K562 (cell line): ENCODE data around the gene ANKRD45. TPM values are rescaled to one million over a fixed set of nuclear protein-coding genes. Genes with fewer than 3 reads are reported as not detected.

Experiments
- ATAC-seq: fragments of 200-7000 bp; cut with Tn5 transposase; 3 replicates; pipeline ENCODE4 v1.9.1; 2020; ENCODE audit warnings: moderate library complexity
- BruUV-seq: library from RNA; stranded (reverse); fragments of 400-500 nt; replicated peaks from 2 replicates; lab custom pipeline; 2021; lab: Mats Ljungman, UMichigan
- CTCF ChIA-PET: fragments of 300-600 bp; formaldehyde crosslinking; extraction: SDS; loops from one replicate; lab custom pipeline; 2021; ENCODE audit warnings: low intra/inter-chr PET ratio; lab: Yijun Ruan, JAX
- POLR2A ChIA-PET: fragments of 300-600, 350-650 bp; sonication (Branson Sonifier 250); formaldehyde crosslinking; extraction: SDS; loops from one replicate; lab custom pipeline; 2021; ENCODE audit warnings: antibody characterized with exemption, inconsistent platforms; lab: Yijun Ruan, JAX
- DNase-seq, 4 experiments: peaks; one replicate each; pipeline versions ENCODE4 v3.0.0 to v3.0.0-alpha.2; 2011 to 2018; ENCODE audit warnings: low spot score in 3 of 4, mixed read lengths in 3 of 4; ENCODE audit errors: extremely low read depth in 1 of 4
- FAIRE-seq: peaks from 2 replicates; lab custom pipeline; 2011; peaks lifted over from hg19 to GRCh38; lab: Jason Lieb, UNC
- H2AFZ ChIP-seq: 2 replicates; pipeline ENCODE4 v1.6.0; 2011; ENCODE audit warnings: low read depth, low read length, control low read depth, inconsistent platforms
- H3K27ac ChIP-seq: fragments of 200-600 bp; 3 replicates; pipeline ENCODE4 v1.8.0; 2011; ENCODE audit warnings: low read depth, mild to moderate bottlenecking, control low read depth, inconsistent platforms, low read length, moderate library complexity, mixed read lengths; ENCODE audit errors: extremely low read depth
- H3K27me3 ChIP-seq, 2 experiments: fragments of 300-600 bp in 1 of 2; 2 replicates in 1 of 2; 3 replicates in 1 of 2; pipeline versions ENCODE4 v1.6.0 to v1.8.0; 2011; ENCODE audit warnings: inconsistent platforms in 2 of 2, low read length in 2 of 2, mild to moderate bottlenecking in 1 of 2, mixed read lengths in 1 of 2, moderate library complexity in 1 of 2; ENCODE audit not compliant: control insufficient read depth in 2 of 2, insufficient read depth in 2 of 2
- H3K36me3 ChIP-seq: fragments of 300-600 bp; 3 replicates; pipeline ENCODE4 v1.8.0; 2011; ENCODE audit warnings: mild to moderate bottlenecking, low read length, inconsistent platforms; ENCODE audit not compliant: control insufficient read depth, insufficient read depth
- H3K4me1 ChIP-seq, 2 experiments: fragments of 200-600 bp in 1 of 2; replicated peaks in 1 of 2; 2 replicates in 1 of 2; 3 replicates in 1 of 2; pipeline versions ENCODE4 v1.5.1 to v1.8.0; 2011; ENCODE audit warnings: inconsistent platforms in 2 of 2, low read length in 2 of 2, mild to moderate bottlenecking in 1 of 2, mixed read lengths in 1 of 2, moderate library complexity in 1 of 2; ENCODE audit not compliant: control insufficient read depth in 2 of 2, insufficient read depth in 2 of 2
- H3K4me2 ChIP-seq: 2 replicates; pipeline ENCODE4 v1.6.1; 2011; ENCODE audit warnings: low read length, control low read depth, inconsistent platforms, mixed read lengths; ENCODE audit not compliant: insufficient read depth
- H3K4me3 ChIP-seq: fragments of 200-600 bp; sonication (generic), shearing (Covaris generic); 2 replicates; pipeline ENCODE4 v1.5.1; 2016; ENCODE audit warnings: control low read depth, inconsistent platforms
- H3K79me2 ChIP-seq: fragments of 200-600 bp; 3 replicates; pipeline ENCODE4 v1.8.0; 2011; ENCODE audit warnings: low read length, inconsistent platforms; ENCODE audit not compliant: control insufficient read depth, insufficient read depth
- H3K9ac ChIP-seq, 2 experiments: 2 replicates each; pipeline versions ENCODE4 v1.6.0 to v1.6.1; 2011; ENCODE audit warnings: low read depth in 2 of 2, low read length in 2 of 2, control low read depth in 1 of 2, inconsistent platforms in 1 of 2, mild to moderate bottlenecking in 1 of 2, mixed read lengths in 1 of 2; ENCODE audit not compliant: insufficient read depth in 1 of 2
- H3K9me1 ChIP-seq: one replicate; pipeline ENCODE4 v1.6.0; 2011; ENCODE audit warnings: inconsistent platforms, mild to moderate bottlenecking, low read length, moderate library complexity; ENCODE audit not compliant: control insufficient read depth, insufficient read depth
- H3K9me3 ChIP-seq: replicated peaks from 2 replicates; pipeline ENCODE4 v1.5.1; 2011; ENCODE audit warnings: low read depth, low read length, inconsistent platforms; ENCODE audit not compliant: control insufficient read depth, insufficient read depth
- H4K20me1 ChIP-seq: replicated peaks from 2 replicates; pipeline ENCODE4 v1.6.1; 2011; ENCODE audit warnings: low read length, inconsistent platforms, mixed read lengths; ENCODE audit not compliant: control insufficient read depth, insufficient read depth
- ATF7 ChIP-seq: fragments of 450-650 bp; IDR thresholded peaks from 2 replicates; pipeline ENCODE4 v1.7.1; 2014; ENCODE audit warnings: mild to moderate bottlenecking, moderate library complexity
- DPF2 ChIP-seq: fragments of 450-650 bp; IDR thresholded peaks from 2 replicates; pipeline ENCODE4 v1.6.1; 2016
- ESRRA ChIP-seq: fragments of 450-650 bp; IDR thresholded peaks from 2 replicates; pipeline ENCODE4 v1.6.1; 2014; ENCODE audit warnings: low read depth, mild to moderate bottlenecking, moderate library complexity, borderline replicate concordance
- FOXJ2 ChIP-seq: fragments of 200-800 bp; sonication (Bioruptor generic); IDR thresholded peaks from 2 replicates; pipeline ENCODE4 v1.6.1; 2016; ENCODE audit warnings: missing genetic modification characterization, missing compliant biosample characterization
- HMBOX1 ChIP-seq: sonication (generic); IDR thresholded peaks from 2 replicates; pipeline ENCODE4 v1.6.1; 2016
- MBD1 ChIP-seq: fragments of 250-450 bp; sonication (Bioruptor Pico); IDR thresholded peaks from 2 replicates; pipeline ENCODE4 v1.8.0; 2022; ENCODE audit warnings: inconsistent platforms
- MYNN ChIP-seq, 2 experiments: sonication (generic); formaldehyde crosslinking in 1 of 2; IDR thresholded peaks; 2 replicates each; pipeline versions ENCODE4 v1.5.0 to v1.6.1; 2016 to 2020; ENCODE audit warnings: antibody characterized with exemption in 1 of 2, missing genetic modification reagents in 1 of 2
- NR2C2 ChIP-seq, 2 experiments: fragments of 200-800 bp in 1 of 2; sonication (Bioruptor generic) in 1 of 2; sonication (generic) in 1 of 2; formaldehyde crosslinking in 1 of 2; IDR thresholded peaks; 2 replicates each; pipeline versions ENCODE4 v1.6.1 to v1.8.0; 2016 to 2022; ENCODE audit warnings: mild to moderate bottlenecking in 1 of 2, missing compliant biosample characterization in 1 of 2, missing genetic modification characterization in 1 of 2, missing genetic modification reagents in 1 of 2
- RFX1 ChIP-seq: fragments of 450-650 bp; IDR thresholded peaks from 2 replicates; pipeline ENCODE4 v1.6.1; 2016; ENCODE audit warnings: mild to moderate bottlenecking, moderate library complexity
- RFX5 ChIP-seq: IDR thresholded peaks from 2 replicates; pipeline ENCODE4 v1.6.1; 2011; ENCODE audit warnings: low read depth, mild to moderate bottlenecking, improper control_type of control experiment, low read length
- TRIM28 ChIP-seq: fragments of 450-650 bp; IDR thresholded peaks from 2 replicates; pipeline ENCODE4 v1.6.1; 2017
- ZNF354B ChIP-seq: fragments of 250-450 bp; sonication (Bioruptor Pico); IDR thresholded peaks from 2 replicates; pipeline ENCODE4 v1.4.0; 2020
- ZNF398 ChIP-seq: fragments of 250-450 bp; sonication (Bioruptor Pico); IDR thresholded peaks from 2 replicates; pipeline ENCODE4 v1.8.0; 2021; ENCODE audit warnings: moderate library complexity, mild to moderate bottlenecking, inconsistent platforms
- ZNF699 ChIP-seq: fragments of 250-450 bp; sonication (Bioruptor Pico); IDR thresholded peaks from 2 replicates; pipeline ENCODE4 v1.8.0; 2021; ENCODE audit warnings: mild to moderate bottlenecking, moderate library complexity; ENCODE audit not compliant: insufficient replicate concordance
- WGBS: fragments of 100-300 bp; shearing (Covaris generic); methylation state at CpG from one replicate; pipeline ENCODE4 v1.1.6; 2016; ENCODE audit warnings: low coverage, mixed read lengths; ENCODE audit not compliant: insufficient coverage; ENCODE audit errors: missing lambda C conversion rate; 5-methylcytosine and 5-hydroxymethylcytosine counted together
- in situ Hi-C: fragments of 300-500 bp; cut with MboI; formaldehyde crosslinking; loops from 4 replicates; pipeline ENCODE4 v1.15.0; 2018; ENCODE audit warnings: inconsistent platforms, mixed read lengths
- intact Hi-C: fragments of 100-400 bp; cut with micrococcal nuclease; formaldehyde crosslinking; loops from 2 replicates; pipeline ENCODE4 v1.14.2; 2022
- polyA plus RNA-seq, 8 experiments: library from polyadenylated mRNA; depleted of rRNA in 4 of 8; stranded (reverse) in 5 of 8; unstranded in 3 of 8; fragments of >200 nt; fragmentation: Nextera tagmentation in 2 of 8; fragmentation: Illumina TruSeq in 1 of 8; extraction: Ambion mirVana in 2 of 8; extraction: Trizol in 1 of 8; gene quantifications; 2 replicates each; pipeline versions ENCODE4 v1.2.1 to v1.2.3, GENCODE V29; 2011 to 2014; ENCODE audit warnings: inconsistent platforms in 1 of 8, missing spikeins in 1 of 8
- total RNA-seq, 7 experiments: library from RNA; depleted of rRNA in 6 of 7; stranded (reverse); fragments of >200 nt in 6 of 7; fragmentation: Illumina TruSeq in 2 of 7; extraction: Trizol in 2 of 7; gene quantifications; 2 replicates each; pipeline versions ENCODE4 v1.2.1 to v1.2.3, GENCODE V29; 2011 to 2021; ENCODE audit warnings: low replicate concordance in 1 of 7

The ANKRD45 gene
- total and polyA plus RNA-seq, 9 of the 15 experiments (the other 6 are each of a cell fraction or from before 2014, with no cell fraction given), result 0.10 to 0.30 (median 0.11) TPM; not detected in 2

GRCh38 chr1:173639102-173639501 is 30.5 kb downstream of the ANKRD45 start:
- no TSS peak for BruUV-seq
- intact Hi-C loops, result no loop called here
- Histone ChIP-seq H3K4me3 (no peak overlapping the region), H4K20me1 (no peaks in the 10 kb centered on the region), H3K79me2 (no peaks in the 10 kb centered on the region), H3K4me2 (no peak overlapping the region; the same call in 1 of the 2 replicates), H2AFZ (peak overlapping the region; percentile 62), H3K27me3 (no peaks in the 10 kb centered on the region), H3K9me1 (no peaks in the 10 kb centered on the region), H3K27ac (no peak overlapping the region), H3K9me3 (no peaks in the 10 kb centered on the region; the same call in 1 of the 2 replicates), H3K36me3 (no peaks in the 10 kb centered on the region), H3K4me1 (peaks cover 0 to 3% of the 10 kb centered on the region in 2 experiments; a peak in 2 of 5 replicates), H3K9ac (no peak overlapping the region)
- in situ Hi-C loops, result no loop called here
- TF ChIP-seq ZNF354B (CRISPR knock-in tag), result no peak
- peak; percentile 34; the same call in 1 of the 2 replicates for TF ChIP-seq DPF2
- TF ChIP-seq ZNF398, result no peak
- TF ChIP-seq MBD1 (CRISPR knock-in tag), result no peak
- peak; percentile 33; the same call in 1 of the 2 replicates for TF ChIP-seq ESRRA
- peak; percentile 35 for TF ChIP-seq RFX1
- TF ChIP-seq NR2C2 (CRISPR knock-in tag; IDR thresholded peaks at IDR 0.05), result no peak
- TF ChIP-seq NR2C2 (tag; IDR thresholded peaks at IDR 0.05), result peak; percentile 37; the same call in 1 of the 2 replicates
- TF ChIP-seq ZNF699 (CRISPR knock-in tag), result no peak
- peak; percentile 61 for TF ChIP-seq FOXJ2 (tag)
- TF ChIP-seq TRIM28, result no peak
- TF ChIP-seq HMBOX1, result 0 out of 2 replicates have a peak, but pooled peaks have one; percentile 40
- TF ChIP-seq MYNN (IDR thresholded peaks at IDR 0.05), result peak; percentile 69; the same call in 1 of the 2 replicates
- no peak for TF ChIP-seq MYNN (CRISPR knock-in tag; IDR thresholded peaks at IDR 0.05)
- TF ChIP-seq RFX5, result no peak
- TF ChIP-seq ATF7, result no peak
- FAIRE-seq (no peak), ATAC-seq (peak; percentile 42), DNase-seq (peak in 1 of 4 experiments; percentile 28)
- ChIA-PET CTCF (no interaction called here), POLR2A (interaction anchor here (0.5 to 2.1 kb wide), 7 partner anchors 14 to 179 kb away, joined by 3 to 9 read pairs (median 3); no protein-coding TSS in a partner anchor)
- WGBS, result 11% methylated on average over 2 of the region's 2 CpGs
